Effector memory CD4-positive, alpha-beta T cell (primary cell): ENCODE results near the gene EEF2.

ENCODE experiments used
- DNase-seq, 3 donors: peaks; one replicate each; pipeline ENCODE4 v3.0.0-alpha.2; 2020
- H3K27ac ChIP-seq: 2 replicates; pipeline ENCODE4 v1.7.0; 2013; ENCODE audit warnings: mild to moderate bottlenecking, low read length, moderate library complexity; ENCODE audit not compliant: insufficient read depth, poor library complexity, severe bottlenecking
- H3K27me3 ChIP-seq: replicated peaks from 2 replicates; pipeline ENCODE4 v1.7.0; 2013; ENCODE audit warnings: mild to moderate bottlenecking, low read length; ENCODE audit not compliant: insufficient read depth, control insufficient read depth, poor library complexity, severe bottlenecking
- H3K36me3 ChIP-seq: 2 replicates; pipeline ENCODE4 v1.7.0; 2013; ENCODE audit warnings: mild to moderate bottlenecking, low read length, moderate library complexity; ENCODE audit not compliant: control insufficient read depth, insufficient read depth
- H3K4me1 ChIP-seq: 2 replicates; pipeline ENCODE4 v1.7.0; 2013; ENCODE audit warnings: low read length, mild to moderate bottlenecking; ENCODE audit not compliant: control insufficient read depth, insufficient read depth, poor library complexity, severe bottlenecking
- H3K4me3 ChIP-seq: 2 replicates; pipeline ENCODE4 v1.7.0; 2013; ENCODE audit warnings: low read length, low read depth, mild to moderate bottlenecking; ENCODE audit not compliant: insufficient read depth, poor library complexity, severe bottlenecking
- H3K9me3 ChIP-seq: 2 replicates; pipeline ENCODE4 v1.7.0; 2013; ENCODE audit warnings: mild to moderate bottlenecking, low read length, moderate library complexity; ENCODE audit not compliant: control insufficient read depth
- total RNA-seq, 3 donors: gene quantifications; one replicate each; lab custom pipeline; 2026; lab: John Stamatoyannopoulos, UW

EEF2 gene
- total RNA-seq, result 2,385 to 3,858 (median 3,287) reads per million in 3 donors

- Histone ChIP-seq H3K9me3 (no peaks in the 10 kb centered on the region), H3K27me3 (no peaks in the 10 kb centered on the region), H3K4me3 (peak within 1 kb of the TSS; percentile 99), H3K4me1 (peaks cover 29% of the 10 kb centered on the region), H3K36me3 (peaks cover 42% of the 10 kb centered on the region), H3K27ac (peak within 1 kb of the TSS; percentile 78)
- DNase-seq, result peak; percentile 80 to 91 (median 85)
Measured at GRCh38 chr19:3984908-3985642, at the start of gene EEF2. TSS of gene EEF2 (minus strand) at chr19:3985463. CDS start at chr19:3985380, 83 bp downstream.

- H3K4me3 ChIP-seq, result no peak overlapping the region
- H3K27ac ChIP-seq, result no peak overlapping the region
- no peaks in the 10 kb centered on the region for H3K4me1 ChIP-seq
- H3K27me3 ChIP-seq, result no peaks in the 10 kb centered on the region
- H3K36me3 ChIP-seq, result peaks cover 38% of the 10 kb centered on the region
- no peaks in the 10 kb centered on the region for H3K9me3 ChIP-seq
- no peak for DNase-seq
Measured at GRCh38 chr19:4034048-4035017, 49.1 kb upstream of the EEF2 start.

DNA sequence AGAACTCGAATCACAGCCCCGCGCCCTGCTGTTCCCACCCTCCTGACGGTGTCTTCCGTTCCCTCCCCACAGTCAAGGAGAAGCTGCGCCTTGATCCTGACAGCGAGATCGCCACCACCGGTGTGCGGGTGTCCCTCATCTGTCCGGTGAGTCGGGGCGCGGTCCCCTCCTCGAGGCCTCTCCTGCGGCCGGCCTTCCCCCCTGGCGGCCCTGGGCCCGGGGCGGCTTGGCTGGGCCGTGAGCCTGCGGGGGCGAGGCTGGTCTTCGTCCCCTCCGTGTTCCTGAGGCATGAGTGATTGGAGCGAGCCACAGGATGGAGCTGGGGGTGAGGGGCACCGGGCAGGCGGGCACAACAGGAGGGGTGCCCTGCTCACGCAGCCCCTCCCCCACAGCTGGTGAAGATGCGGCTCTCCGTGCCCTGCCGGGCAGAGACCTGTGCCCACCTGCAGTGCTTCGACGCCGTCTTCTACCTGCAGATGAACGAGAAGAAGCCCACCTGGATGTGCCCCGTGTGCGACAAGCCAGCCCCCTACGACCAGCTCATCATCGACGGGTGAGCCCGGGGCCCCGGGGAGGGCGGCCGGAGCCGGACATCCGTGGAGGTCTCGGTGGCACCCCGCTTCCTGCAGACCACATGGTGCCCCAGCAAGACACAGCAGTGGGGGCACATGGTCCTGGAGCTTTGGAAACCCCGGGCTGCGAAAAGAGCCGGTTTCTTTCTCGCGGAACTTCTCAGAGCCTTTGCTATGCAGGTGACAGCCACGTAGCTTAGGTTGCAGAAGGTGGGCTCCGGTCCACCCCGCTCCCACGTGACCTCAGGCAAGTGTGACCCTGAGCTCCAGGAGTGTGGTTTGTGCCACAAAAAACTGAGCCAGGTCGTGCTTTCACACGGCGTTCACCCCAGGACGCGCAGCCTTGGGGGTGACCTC is 48.0 kb upstream of the EEF2 start:
- Histone ChIP-seq H3K4me3 (no peak overlapping the region), H3K9me3 (no peaks in the 10 kb centered on the region), H3K4me1 (no peaks in the 10 kb centered on the region), H3K27ac (no peak overlapping the region), H3K36me3 (peaks cover 48% of the 10 kb centered on the region), H3K27me3 (no peaks in the 10 kb centered on the region)
- DNase-seq, result no peak

DNA sequence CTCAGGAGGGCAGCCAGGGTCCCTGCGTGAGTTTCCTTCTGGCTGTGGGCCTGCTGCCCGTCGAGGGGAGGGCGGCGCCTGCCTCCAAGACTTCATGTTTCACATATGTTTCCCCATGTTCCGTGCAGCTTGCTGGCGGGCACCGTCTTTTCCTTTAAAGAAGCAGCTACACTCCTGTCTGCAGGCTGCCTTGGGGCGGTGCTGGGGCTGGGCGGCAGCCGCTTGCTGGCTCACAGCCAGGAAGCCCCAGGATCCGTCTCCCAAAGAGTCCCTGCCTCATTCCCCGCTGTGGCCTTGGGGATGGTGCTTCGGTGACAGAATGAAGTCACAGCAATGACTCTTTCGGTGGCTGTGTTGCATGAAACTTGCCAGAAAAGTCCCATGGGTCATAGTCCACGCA is 47.2 kb upstream of the EEF2 start:
- no peak for DNase-seq
- H3K27ac ChIP-seq, result no peak overlapping the region
- no peaks in the 10 kb centered on the region for H3K4me1 ChIP-seq
- H3K36me3 ChIP-seq, result peaks cover 45% of the 10 kb centered on the region
- H3K9me3 ChIP-seq, result no peaks in the 10 kb centered on the region
- H3K4me3 ChIP-seq, result no peak overlapping the region
- no peaks in the 10 kb centered on the region for H3K27me3 ChIP-seq

GRCh38 chr19:4031420-4031819 is 46.2 kb upstream of the EEF2 start:
- H3K4me1 ChIP-seq, result no peaks in the 10 kb centered on the region
- H3K9me3 ChIP-seq, result no peaks in the 10 kb centered on the region
- DNase-seq, result no peak
- H3K27me3 ChIP-seq, result no peaks in the 10 kb centered on the region
- peaks cover 44% of the 10 kb centered on the region for H3K36me3 ChIP-seq
- no peak overlapping the region for H3K27ac ChIP-seq
- no peak overlapping the region for H3K4me3 ChIP-seq

GRCh38 chr19:4030981-4031380 is 45.7 kb upstream of the EEF2 start:
- H3K36me3 ChIP-seq, result peaks cover 44% of the 10 kb centered on the region
- no peaks in the 10 kb centered on the region for H3K4me1 ChIP-seq
- no peak for DNase-seq
- H3K4me3 ChIP-seq, result no peak overlapping the region
- H3K27ac ChIP-seq, result no peak overlapping the region
- H3K9me3 ChIP-seq, result no peaks in the 10 kb centered on the region
- no peaks in the 10 kb centered on the region for H3K27me3 ChIP-seq

GRCh38 chr19:4030552-4030951 is 45.3 kb upstream of the EEF2 start:
- Histone ChIP-seq H3K27ac (no peak overlapping the region), H3K36me3 (peaks cover 44% of the 10 kb centered on the region), H3K4me3 (no peak overlapping the region)

DNA sequence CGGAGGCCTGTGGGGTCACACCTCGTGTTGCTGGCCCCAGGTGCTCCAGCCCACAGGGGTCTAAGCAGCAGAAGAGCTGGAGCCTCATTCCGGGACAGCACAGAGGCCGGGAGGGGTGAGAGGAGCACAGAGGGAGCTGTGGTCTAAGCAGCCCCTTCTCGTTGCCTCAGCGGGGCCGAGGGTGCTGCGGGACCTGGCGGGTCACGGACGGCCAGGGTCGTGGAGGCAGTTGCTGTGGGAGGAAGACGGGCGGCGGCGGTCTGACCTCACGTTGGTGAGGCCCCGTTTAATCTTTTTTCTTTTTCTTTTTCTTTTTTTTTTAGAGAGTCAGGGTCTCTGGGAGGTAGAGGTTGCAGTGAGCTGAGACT is 44.0 kb upstream of the EEF2 start:
- H3K27me3 ChIP-seq, result no peaks in the 10 kb centered on the region
- no peak overlapping the region for H3K4me3 ChIP-seq
- DNase-seq, result no peak
- H3K9me3 ChIP-seq, result no peaks in the 10 kb centered on the region
- H3K27ac ChIP-seq, result no peak overlapping the region
- H3K36me3 ChIP-seq, result peaks cover 48% of the 10 kb centered on the region
- no peaks in the 10 kb centered on the region for H3K4me1 ChIP-seq

More at GRCh38 chr19:4030552-4030951, 45.3 kb upstream of the EEF2 start:
- no peaks in the 10 kb centered on the region for H3K27me3 ChIP-seq
- no peaks in the 10 kb centered on the region for H3K9me3 ChIP-seq
- H3K4me1 ChIP-seq, result no peaks in the 10 kb centered on the region
- no peak for DNase-seq

DNA sequence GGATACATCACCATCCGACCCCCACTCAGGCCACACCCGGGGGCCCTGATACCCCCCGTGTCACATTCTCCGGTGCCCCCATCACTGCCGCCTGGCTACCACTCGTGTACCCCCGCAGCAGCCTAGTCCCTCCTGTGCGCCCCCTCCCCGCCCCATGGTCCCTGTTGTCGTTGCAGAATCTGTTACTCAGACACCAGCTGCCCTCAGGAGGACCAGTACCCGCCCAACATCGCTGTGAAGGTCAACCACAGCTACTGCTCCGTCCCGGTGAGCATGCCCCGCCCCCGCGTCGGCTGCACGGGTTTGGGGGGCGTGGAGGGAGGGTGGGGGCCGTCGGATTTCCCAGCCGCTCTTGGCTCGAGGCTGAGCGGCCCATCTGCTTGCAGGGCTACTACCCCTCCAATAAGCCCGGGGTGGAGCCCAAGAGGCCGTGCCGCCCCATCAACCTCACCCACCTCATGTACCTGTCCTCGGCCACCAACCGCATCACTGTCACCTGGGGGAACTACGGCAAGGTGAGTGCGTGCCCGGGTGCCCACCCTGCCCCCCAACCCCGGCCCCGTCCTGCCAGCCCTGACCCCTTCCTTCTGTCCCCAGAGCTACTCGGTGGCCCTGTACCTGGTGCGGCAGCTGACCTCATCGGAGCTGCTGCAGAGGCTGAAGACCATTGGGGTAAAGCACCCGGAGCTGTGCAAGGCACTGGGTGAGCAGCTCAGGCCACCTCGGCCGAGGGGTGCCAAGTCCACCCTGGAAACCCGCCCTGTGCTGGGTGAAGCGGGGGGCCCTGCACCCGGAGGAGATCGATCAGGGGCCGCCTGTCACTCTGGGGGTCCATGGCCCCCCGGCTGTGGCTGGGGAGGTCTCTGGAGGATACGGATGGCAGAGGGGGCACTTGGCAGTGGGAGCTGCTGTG is 43.3 kb upstream of the EEF2 start:
- Histone ChIP-seq H3K27ac (no peak overlapping the region), H3K27me3 (no peaks in the 10 kb centered on the region), H3K4me1 (no peaks in the 10 kb centered on the region), H3K4me3 (no peak overlapping the region), H3K36me3 (peaks cover 44% of the 10 kb centered on the region), H3K9me3 (no peaks in the 10 kb centered on the region)
- DNase-seq, result no peak
